SU-DHL-6 (cell line): ENCODE data around the gene PTDSS2.

ENCODE experiments used
- CTCF ChIP-seq: fragments of 200-600 bp; sonication (generic); IDR thresholded peaks from one replicate; pipeline ENCODE4 v1.5.1; 2017; ENCODE audit warnings: antibody characterized with exemption, mild to moderate bottlenecking, low read length, moderate library complexity; ENCODE audit not compliant: insufficient read depth, poor library complexity, severe bottlenecking
- EZH2phosphoT487 ChIP-seq: fragments of 200-600 bp; sonication (generic), shearing (Covaris generic); conservative IDR thresholded peaks from 2 replicates; pipeline ENCODE4 v1.6.1; 2018; ENCODE audit warnings: mild to moderate bottlenecking, antibody characterized with exemption, low read length, moderate library complexity, mixed read lengths

- TF ChIP-seq CTCF: no peak
- TF ChIP-seq EZH2phosphoT487: no peak
These were observed 29.2 kb upstream of the PTDSS2 start for GRCh38 chr11:420911-421321.
